PC-3 (cell line): ENCODE results near the gene MEFV. TPM values are rescaled to one million over a fixed set of nuclear protein-coding genes. Genes with fewer than 3 reads are reported as not detected.

Experiments used
- ATAC-seq: fragments of 200-7000 bp; cut with Tn5 transposase; 2 replicates; pipeline ENCODE4 v1.9.1; 2020; ENCODE audit warnings: mild to moderate bottlenecking, moderate library complexity
- BruUV-seq: library from RNA; stranded (reverse); fragments of 400-500 nt; replicated peaks from 2 replicates; lab custom pipeline; 2021; lab: Mats Ljungman, UMichigan
- CTCF ChIA-PET: fragments of 300-600 bp; sonication (Branson Sonifier 250); formaldehyde crosslinking; loops from one replicate; lab custom pipeline; 2022; ENCODE audit warnings: antibody characterized with exemption; lab: Charles Lee
- POLR2A ChIA-PET: fragments of 300-600 bp; sonication (Branson Sonifier 250); formaldehyde crosslinking; loops from one replicate; lab custom pipeline; 2022; ENCODE audit warnings: antibody characterized with exemption; ENCODE audit not compliant: unreplicated experiment; lab: Charles Lee
- DNase-seq: peaks from one replicate; pipeline ENCODE4 v3.0.0-alpha.2; 2015
- H2AFZ ChIP-seq: fragments of 300-600 bp; sonication (generic); 2 replicates; pipeline ENCODE4 v1.6.0; 2016; ENCODE audit warnings: antibody characterized with exemption, low read length
- H3F3A ChIP-seq: fragments of 300-600 bp; sonication (generic); one replicate; pipeline ENCODE4 v1.6.0; 2017; ENCODE audit warnings: antibody characterized with exemption, low read length, control low read depth, mild to moderate bottlenecking; ENCODE audit not compliant: unreplicated experiment
- H3K27ac ChIP-seq: fragments of 300-600 bp; sonication (generic); 2 replicates; pipeline ENCODE4 v1.5.1; 2016; ENCODE audit warnings: mild to moderate bottlenecking, low read length
- H3K27me3 ChIP-seq: fragments of 300-600 bp; sonication (generic); 2 replicates; pipeline ENCODE4 v1.6.1; 2016; ENCODE audit warnings: low read length, mixed read lengths
- H3K36me3 ChIP-seq: fragments of 300-600 bp; sonication (generic); 2 replicates; pipeline ENCODE4 v1.6.1; 2016; ENCODE audit warnings: low read depth, mixed run types, low read length, mixed read lengths
- H3K4me1 ChIP-seq: fragments of 300-600 bp; sonication (generic); 2 replicates; pipeline ENCODE4 v1.5.1; 2016; ENCODE audit warnings: low read length; ENCODE audit not compliant: insufficient read depth
- H3K4me2 ChIP-seq: fragments of 300-600 bp; sonication (generic); 2 replicates; pipeline ENCODE4 v1.6.0; 2016; ENCODE audit warnings: low read length
- H3K4me3 ChIP-seq: fragments of 300-600 bp; sonication (generic); 2 replicates; pipeline ENCODE4 v1.5.1; 2016; ENCODE audit warnings: mild to moderate bottlenecking, low read length, mixed read lengths
- H3K79me2 ChIP-seq: fragments of 300-600 bp; sonication (generic); 2 replicates; pipeline ENCODE4 v1.6.1; 2017; ENCODE audit warnings: low read length, mixed read lengths
- H3K9ac ChIP-seq: fragments of 300-600 bp; sonication (generic); 2 replicates; pipeline ENCODE4 v1.6.0; 2016; ENCODE audit warnings: mild to moderate bottlenecking, low read length
- H3K9me2 ChIP-seq: fragments of 300-600 bp; sonication (generic); replicated peaks from 2 replicates; pipeline ENCODE4 v1.6.1; 2016; ENCODE audit warnings: mixed run types, low read length, mixed read lengths
- H3K9me3 ChIP-seq: fragments of 300-600 bp; sonication (generic); 2 replicates; pipeline ENCODE4 v1.6.1; 2016; ENCODE audit warnings: low read length, mixed read lengths
- H4K20me1 ChIP-seq: fragments of 300-600 bp; sonication (generic); 2 replicates; pipeline ENCODE4 v1.6.1; 2016; ENCODE audit warnings: low read length, mixed read lengths
- CTCF ChIP-seq: fragments of 300-600 bp; sonication (generic); conservative IDR thresholded peaks from 2 replicates; pipeline ENCODE4 v1.5.1; 2017; ENCODE audit warnings: antibody characterized with exemption, low read depth, mild to moderate bottlenecking, low read length
- EZH2 ChIP-seq: fragments of 300-600 bp; sonication (generic); IDR thresholded peaks from one replicate; pipeline ENCODE4 v1.6.1; 2017; ENCODE audit warnings: antibody characterized with exemption, mild to moderate bottlenecking, low read length; ENCODE audit not compliant: unreplicated experiment
- EZH2phosphoT487 ChIP-seq: fragments of 300-600 bp; sonication (generic); IDR thresholded peaks from 2 replicates; pipeline ENCODE4 v1.6.1; 2018; ENCODE audit warnings: mild to moderate bottlenecking, antibody characterized with exemption, low read length, borderline replicate concordance
- intact Hi-C: fragments of 100-400 bp; cut with micrococcal nuclease; formaldehyde crosslinking; loops from 2 replicates; pipeline ENCODE4 v1.9.0; 2023
- total RNA-seq: library from RNA; depleted of rRNA; stranded (reverse); fragments of >200 nt; gene quantifications from 2 replicates; pipeline ENCODE4 v1.2.3, GENCODE V29; 2014

The MEFV gene
- total RNA-seq, 1 experiment from 2014 or later = 0.04 TPM

- intact Hi-C loops = no loop called here
- Histone ChIP-seq H3K79me2 (no peaks in the 10 kb centered on the region), H3K27me3 (no peaks in the 10 kb centered on the region), H2AFZ (no peak overlapping the region), H3K9me3 (no peaks in the 10 kb centered on the region), H3K9ac (no peak overlapping the region), H3F3A (no peaks in the 10 kb centered on the region), H3K4me3 (no peak overlapping the region), H3K4me2 (no peak overlapping the region), H3K9me2 (no peaks in the 10 kb centered on the region), H3K36me3 (no peaks in the 10 kb centered on the region), H3K27ac (no peak overlapping the region), H3K4me1 (no peaks in the 10 kb centered on the region), H4K20me1 (no peaks in the 10 kb centered on the region)
- ChIA-PET POLR2A (no interaction called here), CTCF (no interaction called here)
- no TSS peak for BruUV-seq
- ATAC-seq (no peak), DNase-seq (peak; percentile 6)
- no peak for TF ChIP-seq EZH2
- TF ChIP-seq CTCF = no peak
- no peak for TF ChIP-seq EZH2phosphoT487
Observed at GRCh38 chr16:3195975-3196374, 60.5 kb downstream of the MEFV start.

- no peaks in the 10 kb centered on the region for H3K4me1 ChIP-seq
- no TSS peak for BruUV-seq
- no peak overlapping the region for H3K4me3 ChIP-seq
- no peaks in the 10 kb centered on the region for H3K27me3 ChIP-seq
- TF ChIP-seq CTCF = no peak
- no peak for TF ChIP-seq EZH2
- no peak for TF ChIP-seq EZH2phosphoT487
- no peaks in the 10 kb centered on the region for H3K36me3 ChIP-seq
- no peaks in the 10 kb centered on the region for H3K9me3 ChIP-seq
- no peak overlapping the region for H3K27ac ChIP-seq
- H3K79me2 ChIP-seq = no peaks in the 10 kb centered on the region
- no peak overlapping the region for H3K9ac ChIP-seq
- no peak for DNase-seq
- no peak for ATAC-seq
- H3K4me2 ChIP-seq = no peak overlapping the region
- ChIA-PET CTCF (no interaction called here), POLR2A (no interaction called here)
- H3K9me2 ChIP-seq = no peaks in the 10 kb centered on the region
- no peaks in the 10 kb centered on the region for H4K20me1 ChIP-seq
- no peaks in the 10 kb centered on the region for H3F3A ChIP-seq
- no peak overlapping the region for H2AFZ ChIP-seq
- intact Hi-C loops = no loop called here
Observed at GRCh38 chr16:3194792-3195191, 61.6 kb downstream of the MEFV start.

GRCh38 chr16:3193221-3194212 lies 62.9 kb downstream of the MEFV start:
- DNase-seq (peak; percentile 15), ATAC-seq (no peak)
- Histone ChIP-seq H3K4me1 (no peaks in the 10 kb centered on the region), H3K9me2 (no peaks in the 10 kb centered on the region), H3K27ac (no peak overlapping the region), H3F3A (no peaks in the 10 kb centered on the region), H2AFZ (no peak overlapping the region), H3K36me3 (no peaks in the 10 kb centered on the region), H3K4me3 (no peak overlapping the region), H3K4me2 (no peak overlapping the region), H3K27me3 (no peaks in the 10 kb centered on the region), H3K79me2 (no peaks in the 10 kb centered on the region), H3K9ac (no peak overlapping the region), H4K20me1 (no peaks in the 10 kb centered on the region), H3K9me3 (no peaks in the 10 kb centered on the region)
- ChIA-PET POLR2A (no interaction called here), CTCF (no interaction called here)
- TF ChIP-seq EZH2phosphoT487 = no peak
- no peak for TF ChIP-seq EZH2
- TF ChIP-seq CTCF = no peak
- intact Hi-C loops = no loop called here
- no TSS peak for BruUV-seq
